ENCODE results near the gene C1RL.

Gene C1RL

DNA sequence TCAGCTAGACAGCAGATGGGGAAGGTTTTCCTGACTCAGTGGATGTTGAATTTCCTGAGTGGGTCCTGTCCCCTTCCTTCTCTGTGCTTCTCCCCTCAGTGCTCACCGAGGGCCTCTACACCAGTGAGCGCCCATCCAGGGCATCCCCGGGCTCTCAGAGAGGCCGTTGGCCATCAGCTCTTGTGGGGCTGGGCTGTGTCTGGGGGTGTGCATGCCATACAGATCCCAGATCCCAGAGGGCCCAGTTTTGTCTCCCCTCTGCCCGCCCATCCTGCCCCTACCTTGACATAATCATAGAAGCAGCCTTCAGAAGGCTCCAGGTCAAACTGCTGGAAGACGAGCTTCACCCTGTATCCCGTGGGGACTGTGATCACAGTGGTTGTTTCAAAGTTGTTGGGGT is 17.8 kb downstream of the C1RL start:
- DNase-seq, result no peak

- no peak for DNase-seq
Observed at GRCh38 chr12:7090222-7090998, 18.6 kb downstream of the C1RL start.

GRCh38 chr12:7089196-7089871 is 19.7 kb downstream of the C1RL start:
- no peak for DNase-seq

GRCh38 chr12:7083125-7083524 is 25.9 kb downstream of the C1RL start:
- no peak for DNase-seq

DNA sequence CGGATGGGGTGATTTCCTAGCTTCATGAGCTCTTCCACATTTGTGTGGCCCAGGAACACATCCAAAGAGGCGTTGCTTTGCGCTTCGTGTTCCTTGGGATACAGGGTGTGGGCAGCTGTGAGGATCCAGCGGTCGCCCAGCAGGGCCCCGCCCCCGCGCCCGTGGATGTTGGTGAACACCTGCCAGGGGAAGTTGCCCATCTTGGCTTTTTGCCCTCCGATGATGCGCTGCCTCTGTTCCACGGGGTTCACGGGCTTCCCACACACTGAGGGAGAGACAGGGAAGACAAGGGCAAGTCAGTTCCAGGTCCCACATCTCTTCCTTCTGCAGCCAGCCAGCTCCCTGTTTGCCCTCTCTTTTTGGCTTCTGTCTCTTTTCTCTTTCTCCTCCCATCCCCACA is 28.0 kb downstream of the C1RL start:
- DNase-seq, result no peak

- DNase-seq, result no peak
Observed at GRCh38 chr12:7079826-7080125, 29.2 kb downstream of the C1RL start.

DNA sequence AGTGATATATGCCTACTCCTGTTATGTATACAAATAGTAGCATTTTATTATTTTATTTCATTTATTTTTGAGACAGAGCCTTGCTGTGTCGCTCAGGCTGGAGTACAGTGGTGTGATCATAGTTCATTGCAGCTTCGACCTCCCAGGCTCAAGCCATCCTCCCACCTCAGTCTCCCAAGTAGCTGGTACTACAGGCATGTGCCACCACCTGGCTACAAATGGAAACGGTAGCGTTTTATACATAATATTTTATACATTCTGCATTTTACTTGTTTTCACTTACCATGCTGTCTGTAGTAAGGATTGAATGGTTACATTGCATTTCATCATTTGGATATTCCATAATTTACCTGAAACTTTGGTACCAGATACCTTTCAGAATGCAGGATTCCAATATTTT is 30.9 kb downstream of the C1RL start:
- DNase-seq, result no peak

- no peak for DNase-seq
Observed at GRCh38 chr12:7076493-7076892, 32.5 kb downstream of the C1RL start.

DNA sequence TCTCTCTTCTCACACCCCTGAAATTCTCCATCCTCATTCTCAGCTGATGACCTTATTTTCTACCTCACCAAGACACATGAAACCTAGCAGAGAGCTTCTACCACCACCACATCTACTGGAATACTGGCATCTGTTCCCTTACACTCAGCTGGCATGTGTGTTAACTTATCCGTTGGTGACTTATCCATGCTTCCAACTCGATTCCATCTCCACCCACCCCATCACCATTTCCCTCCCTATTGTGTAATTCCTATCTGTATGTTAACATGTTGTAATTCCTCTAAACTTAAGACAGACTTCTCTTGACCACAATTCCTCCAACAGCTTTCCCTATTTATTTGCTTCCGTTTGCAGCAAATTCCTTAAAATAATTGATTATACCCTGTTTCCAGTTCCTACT is 33.1 kb downstream of the C1RL start:
- no peak for DNase-seq

DNA sequence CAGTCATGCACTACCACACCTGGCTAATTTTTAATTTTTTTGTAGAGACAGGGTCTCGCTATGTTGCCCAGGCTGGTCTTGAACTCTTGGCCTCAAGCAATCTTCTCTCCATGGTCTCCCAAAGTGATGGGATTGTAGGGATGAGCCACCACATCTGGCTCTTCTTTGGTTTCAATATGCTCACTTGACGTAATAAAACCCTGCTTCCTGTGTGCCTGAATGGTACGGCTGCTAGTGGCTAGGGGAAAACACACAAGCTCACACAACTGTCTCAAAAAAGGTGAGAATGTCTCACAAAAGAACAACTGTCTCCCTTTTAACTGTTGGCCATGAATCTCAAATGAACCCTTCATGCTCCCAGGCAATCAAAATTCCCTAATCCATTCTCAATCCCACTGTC is 33.5 kb downstream of the C1RL start:
- no peak for DNase-seq

DNA sequence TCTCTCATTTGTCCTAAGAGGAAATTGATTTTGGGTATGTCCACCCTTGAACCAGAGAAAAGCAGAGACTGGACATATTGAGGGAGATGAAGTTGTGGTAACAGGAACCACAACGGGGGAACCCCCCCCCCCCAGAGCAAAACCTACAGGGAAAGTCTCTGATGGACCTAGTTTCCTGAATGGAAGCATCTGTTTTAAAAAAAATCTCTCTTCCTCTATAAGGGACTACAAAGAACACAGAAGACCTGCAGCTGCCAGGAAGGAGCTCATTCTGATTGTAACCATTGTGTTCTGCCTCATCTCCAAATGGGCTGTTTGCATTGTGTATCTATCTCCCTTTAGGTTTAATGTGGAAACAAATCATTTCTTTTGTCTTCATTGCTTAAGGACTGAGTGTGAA is 35.1 kb downstream of the C1RL start:
- no peak for DNase-seq

DNA sequence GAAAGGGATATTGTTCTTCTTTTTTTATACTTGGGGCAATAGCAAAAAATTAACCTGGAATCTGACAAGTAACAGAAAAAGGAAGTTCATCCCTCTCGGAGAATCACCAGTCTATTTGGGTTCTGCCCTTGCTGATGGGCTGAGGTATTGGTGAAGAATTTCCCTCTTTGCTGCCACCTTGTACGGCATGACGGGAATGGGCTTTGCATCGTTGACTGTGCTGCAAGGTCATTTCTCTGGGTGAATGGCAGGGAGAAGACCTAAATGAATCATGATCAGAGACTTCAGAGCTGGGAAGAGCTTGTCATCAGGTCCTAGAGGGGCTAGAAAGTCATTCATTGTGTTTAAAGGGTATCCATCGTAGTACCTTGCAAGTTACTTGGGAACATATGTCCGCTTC is 36.5 kb downstream of the C1RL start:
- no peak for DNase-seq

GRCh38 chr12:7072035-7072434 is 37.0 kb downstream of the C1RL start:
- no peak for DNase-seq

GRCh38 chr12:7069386-7069785 is 39.6 kb downstream of the C1RL start:
- no peak for DNase-seq

- DNase-seq, result no peak
Observed at GRCh38 chr12:7068994-7069346, 40.0 kb downstream of the C1RL start.

DNA sequence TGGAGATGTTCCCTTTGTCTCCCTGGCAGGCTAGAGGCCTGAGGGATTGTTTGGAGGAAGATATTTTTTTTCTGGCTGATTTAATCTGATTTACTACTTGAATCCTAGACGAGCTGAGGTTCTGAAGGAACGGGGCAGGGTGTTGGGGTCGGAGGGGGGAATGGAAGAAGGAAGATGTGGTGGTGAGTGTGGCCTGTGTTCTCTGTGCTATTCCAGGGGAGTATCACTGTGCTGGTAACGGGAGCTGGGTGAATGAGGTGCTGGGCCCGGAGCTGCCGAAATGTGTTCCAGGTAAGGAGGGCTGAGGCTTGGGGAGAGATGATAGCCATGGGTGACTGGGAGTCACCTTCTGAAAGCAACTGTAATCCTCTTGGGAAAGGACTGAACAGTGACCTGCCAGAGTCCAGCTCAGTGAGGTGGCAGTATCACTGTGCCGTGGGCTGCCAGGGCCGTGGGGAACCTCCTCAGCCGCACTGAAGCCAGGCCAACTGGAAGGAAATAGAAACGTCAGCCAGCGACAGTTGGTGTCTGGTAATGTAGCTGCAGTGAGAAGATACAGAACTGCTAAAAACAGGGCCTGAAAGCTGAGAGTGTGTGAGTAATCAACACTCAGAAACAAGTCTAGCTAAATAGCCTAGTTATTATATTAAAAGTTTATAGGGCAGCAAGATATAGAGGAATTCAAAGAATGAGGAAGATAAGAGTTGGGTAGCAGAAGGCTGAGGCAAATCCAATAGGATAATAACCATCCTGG is 40.6 kb downstream of the C1RL start:
- DNase-seq, result no peak

DNA sequence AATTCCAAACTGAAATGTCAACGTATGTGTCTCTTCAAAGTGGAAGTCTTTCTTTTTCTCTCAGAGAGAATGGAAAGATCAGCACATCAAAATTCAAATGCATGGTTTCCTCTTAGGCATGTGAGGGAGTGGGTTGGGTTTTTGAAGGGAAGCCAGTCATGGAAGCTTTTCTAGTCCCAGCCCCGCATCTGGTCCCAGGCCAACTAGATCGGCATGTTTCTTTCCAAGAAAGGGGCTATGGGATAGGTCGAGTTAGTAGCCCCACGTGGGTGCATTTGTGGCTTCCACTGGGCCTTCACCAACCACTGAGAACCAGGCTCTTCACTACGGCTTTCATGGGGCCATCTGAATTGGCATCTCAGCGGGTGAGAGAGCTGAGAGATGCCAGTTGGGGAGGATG is 41.9 kb downstream of the C1RL start:
- no peak for DNase-seq

GRCh38 chr12:7066596-7066995 is 42.4 kb downstream of the C1RL start:
- no peak for DNase-seq

DNA sequence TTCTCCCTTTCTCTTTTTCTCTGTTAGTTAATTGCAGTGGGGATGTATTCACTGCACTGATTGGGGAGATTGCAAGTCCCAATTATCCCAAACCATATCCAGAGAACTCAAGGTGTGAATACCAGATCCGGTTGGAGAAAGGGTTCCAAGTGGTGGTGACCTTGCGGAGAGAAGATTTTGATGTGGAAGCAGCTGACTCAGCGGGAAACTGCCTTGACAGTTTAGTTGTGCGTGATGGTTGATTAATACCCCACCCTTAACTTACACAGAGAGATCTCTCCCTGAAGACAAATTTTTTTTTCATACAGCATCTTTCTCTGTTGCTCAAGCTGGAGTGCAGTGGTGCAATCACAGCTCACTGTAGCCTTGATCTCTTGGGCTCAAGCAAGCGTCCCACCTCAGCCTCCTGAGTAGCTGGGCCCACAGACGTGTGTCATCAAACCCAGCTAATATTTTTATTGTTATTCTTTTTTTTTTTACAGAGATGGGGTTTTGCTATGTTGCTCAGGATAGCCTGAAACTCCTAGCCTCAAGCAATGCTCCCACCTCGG is 43.9 kb downstream of the C1RL start:
- DNase-seq, result no peak

DNA sequence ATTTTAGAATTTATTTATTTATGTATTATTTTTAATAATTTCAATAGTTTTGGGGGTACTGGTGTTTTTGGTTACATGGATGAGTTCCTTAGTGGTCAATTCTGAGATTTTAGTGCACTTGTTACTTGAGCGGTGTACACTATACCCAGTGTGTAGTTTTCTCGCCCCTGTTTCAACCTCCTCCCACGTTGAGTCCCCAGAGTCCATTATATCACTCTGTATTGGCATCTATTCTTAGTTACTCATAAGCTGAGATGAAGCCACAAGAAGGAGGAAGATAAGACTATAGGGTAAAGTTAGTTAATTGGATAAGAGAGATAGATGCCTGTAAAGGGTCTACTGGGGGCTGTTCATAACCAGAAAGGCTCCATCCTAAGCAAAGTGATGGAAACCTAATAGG is 44.5 kb downstream of the C1RL start:
- DNase-seq, result no peak

GRCh38 chr12:7061596-7061995 is 47.4 kb downstream of the C1RL start:
- no peak for DNase-seq

DNA sequence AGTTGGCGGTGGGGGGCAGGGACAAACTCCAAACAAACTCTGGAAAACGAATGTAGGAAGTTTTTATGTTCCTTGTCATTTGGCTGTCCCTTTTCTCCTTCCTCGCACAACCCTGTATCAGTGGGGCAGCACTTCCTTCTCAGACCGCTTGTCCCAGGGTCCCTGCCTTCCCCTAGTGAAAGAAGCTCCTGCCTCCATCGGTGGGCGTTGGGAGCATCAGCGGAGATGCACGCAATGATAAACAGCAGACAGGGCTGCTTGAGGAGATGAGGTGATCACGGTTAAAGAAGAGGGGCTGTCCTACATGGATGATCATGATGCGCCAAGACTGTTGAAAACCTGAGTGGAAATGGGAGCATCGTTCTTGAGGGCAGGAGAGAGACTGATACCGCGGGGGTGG is 47.9 kb downstream of the C1RL start:
- no peak for DNase-seq

DNA sequence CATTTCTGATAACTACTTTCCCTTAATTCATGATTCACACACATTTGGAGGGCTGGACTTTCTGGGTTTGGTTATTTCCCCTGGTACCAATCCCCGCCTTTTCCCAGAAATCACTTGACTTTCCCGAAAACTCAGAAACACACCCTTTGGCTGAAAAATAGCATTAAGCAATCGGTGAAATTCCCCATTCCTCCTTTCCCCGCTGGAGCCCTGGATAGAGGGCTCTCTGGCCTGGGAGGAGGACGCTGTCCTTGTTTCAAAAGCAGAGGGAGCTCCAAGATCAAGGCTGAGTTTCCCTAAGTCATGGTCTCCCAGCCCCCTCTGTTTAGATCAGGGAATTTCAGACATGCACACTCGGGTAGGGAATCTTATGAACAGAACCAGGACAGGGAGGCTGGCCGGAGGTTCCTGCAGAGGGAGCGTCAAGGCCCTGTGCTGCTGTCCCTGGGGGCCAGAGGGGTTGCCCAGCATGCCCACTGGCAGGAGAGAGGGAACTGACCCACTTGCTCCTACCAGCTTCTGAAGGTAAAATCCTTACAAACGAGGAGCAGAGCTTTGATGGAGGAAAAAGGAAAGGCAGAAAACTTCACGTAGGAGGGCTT is 48.6 kb downstream of the C1RL start, which contains the start of gene C1S:
Gene C1S, plus strand, starts transcription at position 366 of the 602 bp plus-strand sequence. CDS start 1,195 bp downstream, outside the sequence.
- peak; percentile 3 for DNase-seq

DNA sequence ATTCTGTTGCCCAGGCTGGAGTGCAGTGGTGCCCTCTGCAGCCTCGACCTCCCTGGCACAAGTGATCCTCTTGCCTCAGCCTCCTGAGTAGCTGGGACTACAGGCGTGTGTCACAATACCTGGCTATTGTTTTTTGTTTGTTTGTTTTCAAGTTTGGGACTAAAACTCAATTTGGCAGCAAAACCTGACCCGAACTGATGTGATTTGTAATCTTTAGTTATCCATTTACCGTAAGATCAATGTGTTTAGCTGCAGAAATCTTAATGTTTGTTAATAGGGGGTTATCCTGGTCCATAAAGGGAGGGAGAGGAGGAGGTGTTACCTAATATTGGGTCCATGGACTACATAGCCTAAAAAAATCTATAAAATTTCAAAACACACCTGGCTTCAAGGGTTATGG is 49.2 kb downstream of the C1RL start:
- DNase-seq, result no peak
